MCF 10A (cell line): ENCODE data around the gene CDK7. TPM values are rescaled to one million over a fixed set of nuclear protein-coding genes. Genes with fewer than 3 reads are reported as not detected.

Experiments used
- Bru-seq: library from RNA; stranded (reverse); fragments of 400-500 nt; gene quantifications from one replicate; lab custom pipeline; 2021; lab: Mats Ljungman, UMichigan
- BruChase-seq, 2 experiments: library from RNA; stranded (reverse); fragments of 400-500 nt; gene quantifications; one replicate each; lab custom pipeline; 2021; lab: Mats Ljungman, UMichigan
- BruUV-seq: library from RNA; stranded (reverse); fragments of 400-500 nt; replicated peaks from 2 replicates; lab custom pipeline; 2021; lab: Mats Ljungman, UMichigan
- CTCF ChIA-PET: fragments of 300-600 bp; sonication (Branson Sonifier 250); formaldehyde crosslinking; extraction: SDS; loops from one replicate; lab custom pipeline; 2021; ENCODE audit warnings: antibody characterized with exemption, inconsistent platforms; lab: Yijun Ruan, JAX
- POLR2A ChIA-PET: fragments of 300-600, 350-650 bp; sonication (Branson Sonifier 250); formaldehyde crosslinking; extraction: SDS; loops from one replicate; lab custom pipeline; 2020; ENCODE audit warnings: antibody characterized with exemption, inconsistent platforms; lab: Yijun Ruan, JAX
- DNase-seq: peaks from one replicate; pipeline ENCODE4 v3.0.0-alpha.2; 2018; ENCODE audit not compliant: unreplicated experiment
- H3K27ac Mint-ChIP-seq: one replicate; pipeline ENCODE4 v1.8.0; 2022; ENCODE audit warnings: mild to moderate bottlenecking, low read depth, mixed read lengths; ENCODE audit not compliant: unreplicated experiment
- H3K27me3 Mint-ChIP-seq: one replicate; pipeline ENCODE4 v1.8.0; 2022; ENCODE audit warnings: mixed read lengths; ENCODE audit not compliant: insufficient read depth, unreplicated experiment
- H3K36me3 Mint-ChIP-seq: one replicate; pipeline ENCODE4 v1.8.0; 2022; ENCODE audit warnings: mild to moderate bottlenecking, moderate library complexity, mixed read lengths; ENCODE audit not compliant: insufficient read depth, unreplicated experiment
- H3K4me1 Mint-ChIP-seq: one replicate; pipeline ENCODE4 v1.8.0; 2022; ENCODE audit warnings: mixed read lengths; ENCODE audit not compliant: insufficient read depth, unreplicated experiment
- H3K4me3 Mint-ChIP-seq: one replicate; pipeline ENCODE4 v1.8.0; 2022; ENCODE audit warnings: mild to moderate bottlenecking, moderate library complexity, mixed read lengths; ENCODE audit not compliant: unreplicated experiment
- H3K9me3 Mint-ChIP-seq: one replicate; pipeline ENCODE4 v1.8.0; 2022; ENCODE audit warnings: mixed read lengths; ENCODE audit not compliant: unreplicated experiment
- CTCF ChIP-seq: fragments of 200-600 bp; IDR thresholded peaks from one replicate; pipeline ENCODE4 v1.8.0; 2022; ENCODE audit warnings: antibody characterized with exemption, mild to moderate bottlenecking; ENCODE audit not compliant: unreplicated experiment
- intact Hi-C: fragments of 100-400 bp; cut with micrococcal nuclease; formaldehyde crosslinking; loops from 2 replicates; pipeline ENCODE4 v1.14.1; 2022
- long read RNA-seq: library from polyadenylated mRNA; stranded (forward); transcript quantifications from one replicate; pipeline ENCODE4 v2.0.0, GENCODE V29; 2022
- total RNA-seq: library from RNA; stranded (reverse); gene quantifications from 2 replicates; pipeline ENCODE4 v1.2.3, GENCODE V29; 2022

CDK7 gene
- total RNA-seq (43.7 and 48.5 TPM in 2 replicates), Bru-seq, nascent RNA (percentile 81 among the genes with signal in this experiment), BruChase-seq, experiment 1, labeled RNA remaining after a 6-hour chase (percentile 79 among the genes with signal in this experiment), BruChase-seq, experiment 2, labeled RNA remaining after a 2-hour chase (percentile 81 among the genes with signal in this experiment)
- long read RNA-seq, transcript CDK7-201 (12 exons, 1,439 nt), result major isoform, 40 of 53 reads
- long read RNA-seq, partial matches to known transcripts, result 2 of 53 reads
- long read RNA-seq, other reads (novel, unspliced or antisense), result 9 of 53 reads

- ChIA-PET CTCF (interaction anchor here (0.7 to 1.9 kb wide), 3 partner anchors 10 to 141 kb away, joined by 3 to 6 read pairs (median 5); partner anchors contain the start of genes CENPH and SLC30A5), POLR2A (interaction anchor here (0.7 to 5.5 kb wide), 28 partner anchors 9 to 283 kb away, joined by 3 to 63 read pairs (median 4); partner anchors contain the start of genes AK6, CCDC125, CCNB1 and CENPH)
- no TSS peak for BruUV-seq
Observed at GRCh38 chr5:69234457-69235268, at the start of gene CDK7. Gene CDK7, plus strand, starts transcription at chr5:69234886. Its CDS starts 90 bp downstream, at chr5:69234976.

GRCh38 chr5:69187342-69187741 lies 47.3 kb upstream of the CDK7 start:
- CTCF ChIA-PET, result no interaction called here
- H3K9me3 Mint-ChIP-seq, result no peaks in the 10 kb centered on the region

More at GRCh38 chr5:69234457-69235268, at the start of gene CDK7:
- Mint-ChIP-seq H3K27me3 (no peaks in the 10 kb centered on the region), H3K27ac (peak within 1 kb of the TSS; percentile 93), H3K4me1 (peaks cover 33% of the 10 kb centered on the region), H3K4me3 (peak within 1 kb of the TSS; percentile 93), H3K36me3 (peaks cover 37% of the 10 kb centered on the region), H3K9me3 (no peaks in the 10 kb centered on the region)
- intact Hi-C loops, result loop anchor here (10.0 kb wide), 1 partner anchor 70 kb away; the partner anchor contains the start of gene CCNB1
- TF ChIP-seq CTCF, result no peak
- peak; percentile 94 for DNase-seq

DNA sequence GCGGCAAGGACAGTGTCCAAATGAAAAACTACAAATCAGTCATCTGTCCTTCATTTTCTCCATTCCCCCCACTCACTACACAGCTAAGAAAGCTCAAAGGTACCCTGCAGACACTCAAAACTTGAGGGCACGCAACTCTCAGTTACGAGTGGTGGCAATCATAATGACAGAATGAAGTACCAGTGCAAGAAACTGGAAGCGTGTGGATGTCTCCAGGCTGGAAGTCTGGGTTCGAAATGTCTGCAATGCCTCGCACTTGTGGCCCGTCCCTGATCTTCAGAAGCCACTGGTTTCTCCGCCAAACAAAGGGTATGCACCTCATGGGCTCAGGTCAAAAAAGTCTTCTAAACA lies 45.9 kb upstream of the CDK7 start:
- no peak for DNase-seq
- H3K27me3 Mint-ChIP-seq, result no peaks in the 10 kb centered on the region
- POLR2A ChIA-PET, result interaction anchor here (0.8 to 3.7 kb wide), 5 partner anchors 21 to 95 kb away, joined by 3 to 21 read pairs (median 4); partner anchors contain the start of genes CDK7 and SLC30A5
- CTCF ChIA-PET, result interaction anchor here (0.9 to 1.0 kb wide), 3 partner anchors 13 to 146 kb away, joined by 3 read pairs; no protein-coding TSS in a partner anchor
- TF ChIP-seq CTCF, result no peak
- no peaks in the 10 kb centered on the region for H3K9me3 Mint-ChIP-seq
- intact Hi-C loops, result loop anchor here (1.0 to 2.0 kb wide), 2 partner anchors 18 to 95 kb away; no protein-coding TSS in a partner anchor
- H3K27ac Mint-ChIP-seq, result peak overlapping the region; percentile 99
- H3K36me3 Mint-ChIP-seq, result peaks cover 6% of the 10 kb centered on the region
- no peaks in the 10 kb centered on the region for H3K4me1 Mint-ChIP-seq
- TSS peak; percentile 91 for BruUV-seq
- peak overlapping the region; percentile 96 for H3K4me3 Mint-ChIP-seq

More at GRCh38 chr5:69187342-69187741, 47.3 kb upstream of the CDK7 start:
- no peak overlapping the region for H3K4me3 Mint-ChIP-seq
- POLR2A ChIA-PET, result no interaction called here
- no peaks in the 10 kb centered on the region for H3K27me3 Mint-ChIP-seq
- no TSS peak for BruUV-seq
- H3K4me1 Mint-ChIP-seq, result no peaks in the 10 kb centered on the region
- peaks cover 6% of the 10 kb centered on the region for H3K36me3 Mint-ChIP-seq
- intact Hi-C loops, result no loop called here
- H3K27ac Mint-ChIP-seq, result no peak overlapping the region
- DNase-seq, result no peak
- no peak for TF ChIP-seq CTCF
